ENCODE results near the gene HS3ST2. TPM values are rescaled to one million over a fixed set of nuclear protein-coding genes. Genes with fewer than 3 reads are reported as not detected.

HS3ST2 gene
- total RNA-seq, 1 donor from 2014 or later = 0.38 TPM

GRCh38 chr16:22878955-22879354 lies 65.0 kb downstream of the HS3ST2 start:
- no peak overlapping the region for H3K4me3 ChIP-seq
- no peak overlapping the region for H3K27ac ChIP-seq (replicated peaks)
- H3K27me3 ChIP-seq (ENCODE audit: low read depth) = peaks cover 82% of the 10 kb centered on the region
- H3K9me3 ChIP-seq (replicated peaks) = no peaks in the 10 kb centered on the region
- H3K4me1 ChIP-seq = no peaks in the 10 kb centered on the region
- H3K36me3 ChIP-seq = no peaks in the 10 kb centered on the region
- no peak for TF ChIP-seq CTCF (IDR thresholded peaks at IDR 0.05; ENCODE audit: borderline replicate concordance)
- intact Hi-C loops (cut with micrococcal nuclease) = no loop called here
- no peak for DNase-seq

GRCh38 chr16:22879466-22879865 lies 65.5 kb downstream of the HS3ST2 start:
- no peak for TF ChIP-seq CTCF (IDR thresholded peaks at IDR 0.05; ENCODE audit: borderline replicate concordance)
- Histone ChIP-seq H3K9me3 (replicated peaks) (no peaks in the 10 kb centered on the region), H3K36me3 (no peaks in the 10 kb centered on the region), H3K4me3 (no peak overlapping the region), H3K27me3 (ENCODE audit: low read depth) (peaks cover 77% of the 10 kb centered on the region), H3K4me1 (no peaks in the 10 kb centered on the region), H3K27ac (replicated peaks) (no peak overlapping the region)
- intact Hi-C loops (cut with micrococcal nuclease) = no loop called here
- no peak for DNase-seq

- Histone ChIP-seq H3K27me3 (ENCODE audit: low read depth) (peaks cover 64% of the 10 kb centered on the region), H3K27ac (replicated peaks) (no peak overlapping the region), H3K36me3 (no peaks in the 10 kb centered on the region), H3K4me3 (no peak overlapping the region), H3K9me3 (replicated peaks) (no peaks in the 10 kb centered on the region), H3K4me1 (no peaks in the 10 kb centered on the region)
- no peak for TF ChIP-seq CTCF (IDR thresholded peaks at IDR 0.05; ENCODE audit: borderline replicate concordance)
- intact Hi-C loops (cut with micrococcal nuclease) = no loop called here
- no peak for DNase-seq
Measured at GRCh38 chr16:22882981-22883380, 69.0 kb downstream of the HS3ST2 start.

GRCh38 chr16:22885951-22886350 lies 72.0 kb downstream of the HS3ST2 start:
- H3K4me3 ChIP-seq = no peak overlapping the region
- H3K36me3 ChIP-seq = no peaks in the 10 kb centered on the region
- peaks cover 63% of the 10 kb centered on the region for H3K27me3 ChIP-seq (ENCODE audit: low read depth)
- H3K4me1 ChIP-seq = no peaks in the 10 kb centered on the region
- no peaks in the 10 kb centered on the region for H3K9me3 ChIP-seq (replicated peaks)
- no peak for TF ChIP-seq CTCF (IDR thresholded peaks at IDR 0.05; ENCODE audit: borderline replicate concordance)
- intact Hi-C loops (cut with micrococcal nuclease) = no loop called here
- DNase-seq = no peak
- H3K27ac ChIP-seq (replicated peaks) = no peak overlapping the region

GRCh38 chr16:22886927-22887326 lies 73.0 kb downstream of the HS3ST2 start:
- H3K4me3 ChIP-seq = no peak overlapping the region
- peaks cover 59% of the 10 kb centered on the region for H3K27me3 ChIP-seq (ENCODE audit: low read depth)
- no peaks in the 10 kb centered on the region for H3K9me3 ChIP-seq (replicated peaks)
- no peak overlapping the region for H3K27ac ChIP-seq (replicated peaks)
- DNase-seq = no peak
- intact Hi-C loops (cut with micrococcal nuclease) = no loop called here
- TF ChIP-seq CTCF (IDR thresholded peaks at IDR 0.05; ENCODE audit: borderline replicate concordance) = no peak
- no peaks in the 10 kb centered on the region for H3K36me3 ChIP-seq
- no peaks in the 10 kb centered on the region for H3K4me1 ChIP-seq

GRCh38 chr16:22887445-22887844 lies 73.5 kb downstream of the HS3ST2 start:
- H3K4me1 ChIP-seq = no peaks in the 10 kb centered on the region
- intact Hi-C loops (cut with micrococcal nuclease) = no loop called here
- peaks cover 54% of the 10 kb centered on the region for H3K27me3 ChIP-seq (ENCODE audit: low read depth)

More at GRCh38 chr16:22887445-22887844, 73.5 kb downstream of the HS3ST2 start:
- no peak overlapping the region for H3K27ac ChIP-seq (replicated peaks)
- no peaks in the 10 kb centered on the region for H3K36me3 ChIP-seq
- DNase-seq = no peak
- no peaks in the 10 kb centered on the region for H3K9me3 ChIP-seq (replicated peaks)
- H3K4me3 ChIP-seq = no peak overlapping the region
- no peak for TF ChIP-seq CTCF (IDR thresholded peaks at IDR 0.05; ENCODE audit: borderline replicate concordance)
